Calu3 (cell line): ENCODE results near the gene CPSF3. TPM values are rescaled to one million over a fixed set of nuclear protein-coding genes. Genes with fewer than 3 reads are reported as not detected.

Experiments
- BruUV-seq: library from RNA; stranded (reverse); fragments of 400-500 nt; replicated peaks from 2 replicates; lab custom pipeline; 2021; lab: Mats Ljungman, UMichigan
- CTCF ChIA-PET: fragments of 300-600 bp; sonication (Branson Sonifier 250); formaldehyde crosslinking; loops from one replicate; lab custom pipeline; 2022; ENCODE audit warnings: antibody characterized with exemption; lab: Charles Lee
- DNase-seq: peaks from one replicate; pipeline ENCODE4 v3.0.0; 2022
- H3K27ac Mint-ChIP-seq: one replicate; pipeline ENCODE4 v1.8.0; 2022; ENCODE audit warnings: mixed read lengths; ENCODE audit not compliant: unreplicated experiment
- H3K27me3 Mint-ChIP-seq: one replicate; pipeline ENCODE4 v1.8.0; 2022; ENCODE audit warnings: mixed read lengths; ENCODE audit not compliant: unreplicated experiment
- H3K36me3 Mint-ChIP-seq: one replicate; pipeline ENCODE4 v1.8.0; 2022; ENCODE audit warnings: mild to moderate bottlenecking, moderate library complexity, mixed read lengths; ENCODE audit not compliant: insufficient read depth, unreplicated experiment
- H3K4me1 Mint-ChIP-seq: one replicate; pipeline ENCODE4 v1.8.0; 2022; ENCODE audit warnings: mild to moderate bottlenecking, low read depth, mixed read lengths; ENCODE audit not compliant: unreplicated experiment
- H3K4me3 Mint-ChIP-seq: one replicate; pipeline ENCODE4 v1.8.0; 2022; ENCODE audit warnings: mild to moderate bottlenecking, low read depth, moderate library complexity, mixed read lengths; ENCODE audit not compliant: unreplicated experiment
- H3K9me3 Mint-ChIP-seq: one replicate; pipeline ENCODE4 v1.8.0; 2022; ENCODE audit warnings: low read depth, mixed read lengths; ENCODE audit not compliant: unreplicated experiment
- intact Hi-C: fragments of 100-400 bp; cut with micrococcal nuclease; formaldehyde crosslinking; loops from one replicate; pipeline ENCODE4 v1.10.0; 2022; ENCODE audit not compliant: unreplicated experiment
- total RNA-seq: library from RNA; stranded (reverse); gene quantifications from 2 replicates; pipeline ENCODE4 v1.2.3, GENCODE V29; 2022
- TF ChIP-seq, protein P1 (sequence below): fragments of 200-600 bp; IDR thresholded peaks from one replicate; pipeline ENCODE4 v1.8.0; 2022; ENCODE audit warnings: antibody characterized with exemption; ENCODE audit not compliant: unreplicated experiment

The CPSF3 gene
- total RNA-seq, 1 experiment from 2014 or later = 56.7 TPM

DNA sequence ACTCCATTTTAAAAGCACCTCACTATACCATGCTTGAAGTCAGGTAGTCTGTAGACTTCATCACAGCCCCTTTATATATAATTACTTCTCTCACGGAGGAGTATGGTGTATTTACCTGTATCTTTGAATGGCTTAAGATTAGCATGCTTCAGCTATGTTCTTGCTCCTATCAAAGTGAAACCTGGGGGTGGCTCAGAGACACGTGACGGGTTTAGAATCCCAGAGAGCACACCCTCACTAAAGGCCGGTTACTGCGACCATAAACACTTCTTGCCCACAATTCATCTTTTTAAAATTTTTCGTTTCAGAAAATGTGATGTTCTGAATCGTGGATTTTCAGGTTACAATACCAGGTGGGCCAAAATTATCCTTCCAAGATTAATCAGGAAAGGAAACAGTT is 54.5 kb downstream of the CPSF3 start:
- H3K9me3 Mint-ChIP-seq = peaks cover 3% of the 10 kb centered on the region
- CTCF ChIA-PET = interaction anchor here (0.6 kb wide), 1 partner anchor 305 kb away, joined by 3 read pairs; no protein-coding TSS in a partner anchor
- H3K36me3 Mint-ChIP-seq = peaks cover 60% of the 10 kb centered on the region
- H3K27ac Mint-ChIP-seq = no peak overlapping the region
- intact Hi-C loops = no loop called here
- DNase-seq = no peak
- no peaks in the 10 kb centered on the region for H3K4me1 Mint-ChIP-seq
- H3K4me3 Mint-ChIP-seq = no peak overlapping the region
- TF ChIP-seq, protein P1, sequence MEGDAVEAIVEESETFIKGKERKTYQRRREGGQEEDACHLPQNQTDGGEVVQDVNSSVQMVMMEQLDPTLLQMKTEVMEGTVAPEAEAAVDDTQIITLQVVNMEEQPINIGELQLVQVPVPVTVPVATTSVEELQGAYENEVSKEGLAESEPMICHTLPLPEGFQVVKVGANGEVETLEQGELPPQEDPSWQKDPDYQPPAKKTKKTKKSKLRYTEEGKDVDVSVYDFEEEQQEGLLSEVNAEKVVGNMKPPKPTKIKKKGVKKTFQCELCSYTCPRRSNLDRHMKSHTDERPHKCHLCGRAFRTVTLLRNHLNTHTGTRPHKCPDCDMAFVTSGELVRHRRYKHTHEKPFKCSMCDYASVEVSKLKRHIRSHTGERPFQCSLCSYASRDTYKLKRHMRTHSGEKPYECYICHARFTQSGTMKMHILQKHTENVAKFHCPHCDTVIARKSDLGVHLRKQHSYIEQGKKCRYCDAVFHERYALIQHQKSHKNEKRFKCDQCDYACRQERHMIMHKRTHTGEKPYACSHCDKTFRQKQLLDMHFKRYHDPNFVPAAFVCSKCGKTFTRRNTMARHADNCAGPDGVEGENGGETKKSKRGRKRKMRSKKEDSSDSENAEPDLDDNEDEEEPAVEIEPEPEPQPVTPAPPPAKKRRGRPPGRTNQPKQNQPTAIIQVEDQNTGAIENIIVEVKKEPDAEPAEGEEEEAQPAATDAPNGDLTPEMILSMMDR = no peak
- no peaks in the 10 kb centered on the region for H3K27me3 Mint-ChIP-seq
- no TSS peak for BruUV-seq

DNA sequence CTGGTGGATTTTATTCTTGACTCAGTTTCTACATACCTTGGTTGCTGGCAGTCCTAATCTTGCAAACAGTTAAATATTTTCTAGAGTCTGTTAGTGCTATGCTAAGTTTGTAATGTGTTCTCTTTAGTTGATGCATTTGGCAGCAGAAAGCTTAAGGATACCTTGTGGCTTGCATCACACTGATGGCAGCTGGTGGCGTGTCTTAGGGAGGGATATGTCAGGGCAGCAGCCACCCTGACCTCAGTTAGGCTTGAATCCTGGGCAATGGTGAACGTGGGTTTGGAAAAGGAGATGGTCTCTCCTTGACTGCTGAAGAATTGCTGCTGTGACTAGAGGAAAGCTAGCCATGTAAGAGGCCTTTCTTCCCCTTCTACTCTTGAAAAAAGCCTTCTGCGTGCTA is 55.1 kb downstream of the CPSF3 start:
- Mint-ChIP-seq H3K27me3 (no peaks in the 10 kb centered on the region), H3K9me3 (peaks cover 3% of the 10 kb centered on the region), H3K4me1 (no peaks in the 10 kb centered on the region), H3K36me3 (peaks cover 54% of the 10 kb centered on the region), H3K27ac (no peak overlapping the region), H3K4me3 (no peak overlapping the region)
- TF ChIP-seq, protein P1 = no peak
- intact Hi-C loops = no loop called here
- no peak for DNase-seq
- no TSS peak for BruUV-seq
- CTCF ChIA-PET = interaction anchor here (0.6 kb wide), 1 partner anchor 304 kb away, joined by 3 read pairs; no protein-coding TSS in a partner anchor

DNA sequence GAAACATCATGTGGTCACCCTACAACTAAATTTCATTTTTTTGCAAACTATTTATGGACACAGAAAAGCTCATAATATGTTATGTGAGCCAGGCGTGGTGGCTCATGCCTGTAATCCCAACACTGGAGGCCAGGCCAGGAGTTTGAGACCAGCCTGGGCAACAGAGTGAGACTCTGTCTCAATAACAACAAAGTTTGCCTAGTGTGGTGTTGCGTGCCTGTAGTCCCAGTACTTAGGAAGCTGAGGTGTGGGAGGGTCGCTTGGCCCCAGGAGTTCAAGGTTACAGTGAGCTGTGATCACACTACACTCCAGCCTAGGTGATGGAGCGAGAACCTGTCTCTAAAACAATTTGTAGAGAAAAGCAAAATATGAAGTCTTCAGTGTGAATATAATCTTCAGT is 56.7 kb downstream of the CPSF3 start:
- TF ChIP-seq, protein P1 = no peak
- Mint-ChIP-seq H3K4me3 (no peak overlapping the region), H3K27ac (no peak overlapping the region), H3K36me3 (peaks cover 56% of the 10 kb centered on the region), H3K4me1 (no peaks in the 10 kb centered on the region), H3K9me3 (peaks cover 3% of the 10 kb centered on the region), H3K27me3 (no peaks in the 10 kb centered on the region)
- CTCF ChIA-PET = no interaction called here
- BruUV-seq = no TSS peak
- intact Hi-C loops = no loop called here
- DNase-seq = no peak

DNA sequence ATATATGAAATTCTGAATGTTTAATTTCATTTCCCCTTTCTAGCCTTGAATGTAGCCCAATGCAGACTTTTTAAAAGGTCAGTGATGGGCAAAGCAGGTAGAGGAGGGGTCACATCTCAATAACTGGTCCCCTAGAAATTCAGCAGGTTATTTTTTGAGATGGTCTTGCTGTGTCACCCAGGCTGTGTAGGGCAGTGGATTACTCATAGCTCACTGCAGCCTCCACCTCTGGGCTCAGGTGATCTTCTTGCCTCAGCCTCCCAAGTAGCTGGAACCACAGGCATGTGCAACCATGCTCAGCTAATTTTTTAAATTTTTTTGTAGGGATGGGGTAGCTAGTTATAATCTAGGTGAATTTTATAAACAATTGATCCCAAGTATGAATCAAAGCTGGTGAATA is 59.7 kb downstream of the CPSF3 start:
- Mint-ChIP-seq H3K36me3 (peaks cover 58% of the 10 kb centered on the region), H3K27ac (no peak overlapping the region), H3K4me1 (no peaks in the 10 kb centered on the region), H3K27me3 (no peaks in the 10 kb centered on the region), H3K9me3 (no peaks in the 10 kb centered on the region), H3K4me3 (no peak overlapping the region)
- intact Hi-C loops = no loop called here
- TF ChIP-seq, protein P1 = no peak
- CTCF ChIA-PET = no interaction called here
- no TSS peak for BruUV-seq
- DNase-seq = no peak
